Sciatic nerve (tissue), 2 donors: ENCODE measurements around the gene TDP2. TPM values are rescaled to one million over a fixed set of nuclear protein-coding genes. Genes with fewer than 3 reads are reported as not detected.
"Not testable (repeated sequence)": the region's sequence is repeated elsewhere in the genome, so short reads cannot be mapped to it uniquely, and the experiment has no call there.

ENCODE experiments used
- ATAC-seq: fragments of 200-7000 bp; cut with Tn5 transposase; one replicate; pipeline ENCODE4 v1.9.1; 2020; ENCODE audit warnings: mild to moderate bottlenecking, moderate library complexity
- DNase-seq: peaks from one replicate; pipeline ENCODE4 v3.0.0-alpha.2; 2020; ENCODE audit warnings: low spot score
- intact Hi-C: fragments of 100-400 bp; cut with DNase I; formaldehyde crosslinking; loops from one replicate; pipeline ENCODE4 v1.14.2; 2022
- total RNA-seq: library from RNA; stranded (reverse); fragmentation: NEBNext Ultra II Directional; extraction: Animal tissue kit (Norgen Biotek cat#: 25700); gene quantifications from one replicate; pipeline ENCODE4 v1.2.1, GENCODE V29; 2021
- donor health status: DM: no; HTN: no; CAD: no.
- donor health status: DM: no; HTN: no; CAD: no.

TDP2 gene
- total RNA-seq, 1 donor from 2014 or later: 34.9 TPM

GRCh38 chr6:24686408-24686807 is 19.7 kb upstream of the TDP2 start:
- DNase-seq (no peak), ATAC-seq (no peak)
- intact Hi-C loops: no loop called here

GRCh38 chr6:24683297-24684296 is 16.9 kb upstream of the TDP2 start:
- intact Hi-C loops: no loop called here
- ATAC-seq: no peak
- no peak for DNase-seq

DNA sequence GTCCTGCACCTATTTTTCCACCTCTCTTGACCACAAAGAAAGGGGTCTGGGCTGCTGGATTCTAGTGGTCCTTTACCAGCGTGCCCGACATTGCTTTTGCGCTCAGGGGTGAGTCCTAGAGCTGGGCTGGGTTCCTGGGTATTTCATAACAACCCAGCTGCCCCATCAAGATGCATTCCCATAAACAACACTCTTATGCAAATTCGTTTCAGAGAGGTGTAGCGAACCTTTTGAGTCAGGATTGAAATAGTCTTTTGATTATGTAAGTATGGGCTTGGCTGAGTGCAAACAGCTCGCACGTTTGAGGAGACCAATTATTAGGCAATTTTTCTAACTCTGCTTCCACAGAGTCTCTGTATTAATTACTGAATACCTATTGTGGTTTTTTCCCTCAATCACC is 13.9 kb upstream of the TDP2 start:
- DNase-seq (no peak), ATAC-seq (no peak)
- intact Hi-C loops: no loop called here

DNA sequence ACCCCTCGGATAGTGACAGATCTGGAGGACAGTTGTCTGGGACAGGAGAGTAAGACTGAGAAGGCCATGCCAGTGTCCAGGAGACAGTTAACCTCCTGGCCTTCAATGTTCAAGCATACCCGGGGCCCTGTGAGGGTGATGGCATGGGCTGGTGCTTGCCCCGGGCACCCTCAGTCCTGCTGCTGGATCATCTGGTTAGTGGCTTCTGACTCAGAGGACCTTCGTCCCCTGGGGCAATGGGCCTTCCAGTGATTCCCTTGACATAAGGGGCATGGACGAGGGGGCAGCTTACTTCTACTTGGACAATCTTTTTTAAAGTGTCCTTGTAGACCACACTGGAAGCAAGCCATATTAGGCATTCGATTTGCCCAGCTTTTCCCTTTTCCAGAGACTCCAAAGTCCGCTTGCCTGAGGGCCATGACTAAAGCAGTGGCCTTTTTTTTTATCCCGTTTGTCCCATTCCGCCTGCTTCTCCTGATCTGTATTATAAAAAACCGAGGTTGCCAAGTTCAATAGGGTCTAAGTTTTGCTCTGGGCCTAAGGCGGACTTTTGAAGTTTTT is 12.2 kb upstream of the TDP2 start:
- DNase-seq, ATAC-seq, intact Hi-C loops: not testable (repeated sequence)

GRCh38 chr6:24673625-24674024 is 6.9 kb upstream of the TDP2 start:
- ATAC-seq (no peak), DNase-seq (no peak)
- intact Hi-C loops: no loop called here

DNA sequence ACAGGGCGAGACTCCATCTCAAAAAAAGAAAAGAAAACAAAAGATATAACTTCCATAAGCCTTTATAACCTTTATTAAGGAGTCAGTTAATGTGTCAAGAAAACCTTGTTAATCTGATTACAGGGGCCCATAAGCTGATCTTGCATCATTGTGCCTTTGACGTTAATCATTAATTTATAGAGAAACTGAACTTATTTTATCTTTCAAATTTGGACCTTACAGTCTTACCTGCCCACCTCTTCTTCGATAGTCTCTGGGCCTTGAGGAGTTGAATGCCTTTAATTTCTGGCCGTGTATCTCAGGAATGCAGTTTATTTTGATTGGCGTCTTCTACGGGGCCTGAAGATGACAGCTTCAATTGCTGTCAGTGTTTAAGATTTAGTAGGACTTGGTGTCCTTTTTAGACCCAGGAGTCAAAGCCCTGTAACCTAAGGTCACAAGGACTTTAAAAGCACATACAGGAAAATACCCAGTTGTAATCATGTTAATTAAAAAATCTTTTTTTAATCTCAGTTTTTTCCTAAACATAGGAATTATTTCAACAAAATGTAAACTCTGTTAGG is 6.0 kb upstream of the TDP2 start:
- intact Hi-C loops: no loop called here
- DNase-seq: no peak
- no peak for ATAC-seq

GRCh38 chr6:24671077-24671476 is 4.4 kb upstream of the TDP2 start:
- DNase-seq, intact Hi-C loops, ATAC-seq: not testable (repeated sequence)

DNA sequence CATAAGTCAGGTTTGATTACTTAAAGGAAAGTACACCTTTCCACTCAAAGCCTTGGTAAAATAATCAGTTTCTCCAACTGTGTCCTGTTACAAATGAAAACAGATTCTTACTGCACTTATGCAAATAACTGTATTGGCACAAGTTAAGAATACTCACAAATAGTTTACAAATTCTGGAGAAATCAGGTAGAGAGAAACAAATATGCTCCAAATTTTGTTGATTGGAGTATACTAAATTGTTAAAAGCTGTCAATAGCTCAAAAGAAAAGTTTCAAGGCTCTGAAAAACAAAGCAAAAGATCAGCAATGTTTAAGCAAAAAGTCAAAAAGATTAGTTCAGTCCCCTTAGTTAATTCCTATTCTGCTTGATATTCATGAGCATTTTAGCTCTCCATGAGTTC is 3.8 kb upstream of the TDP2 start:
- DNase-seq, intact Hi-C loops, ATAC-seq: not testable (repeated sequence)

DNA sequence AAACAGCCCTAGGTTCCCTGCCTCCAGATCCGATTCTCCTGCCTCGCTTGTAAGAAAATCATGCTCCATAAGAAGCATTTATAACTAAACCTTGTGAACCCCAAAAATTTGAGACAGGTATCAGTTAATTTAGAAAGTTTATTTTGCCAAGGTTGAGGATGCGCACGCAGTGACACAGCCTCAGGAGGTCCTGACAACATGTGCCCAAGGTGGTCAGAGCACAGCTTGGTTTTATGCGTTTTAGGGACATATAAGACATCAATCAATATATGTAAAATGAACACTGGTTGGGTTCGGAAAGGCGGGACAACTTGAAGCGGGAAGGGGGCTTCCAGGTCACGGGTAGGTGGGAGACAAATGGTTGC is 2.3 kb upstream of the TDP2 start:
- DNase-seq (no peak), ATAC-seq (no peak)
- intact Hi-C loops: no loop called here

- intact Hi-C loops, DNase-seq, ATAC-seq: not testable (repeated sequence)
These were observed 1.6 kb upstream of the TDP2 start for GRCh38 chr6:24668066-24668996.

DNA sequence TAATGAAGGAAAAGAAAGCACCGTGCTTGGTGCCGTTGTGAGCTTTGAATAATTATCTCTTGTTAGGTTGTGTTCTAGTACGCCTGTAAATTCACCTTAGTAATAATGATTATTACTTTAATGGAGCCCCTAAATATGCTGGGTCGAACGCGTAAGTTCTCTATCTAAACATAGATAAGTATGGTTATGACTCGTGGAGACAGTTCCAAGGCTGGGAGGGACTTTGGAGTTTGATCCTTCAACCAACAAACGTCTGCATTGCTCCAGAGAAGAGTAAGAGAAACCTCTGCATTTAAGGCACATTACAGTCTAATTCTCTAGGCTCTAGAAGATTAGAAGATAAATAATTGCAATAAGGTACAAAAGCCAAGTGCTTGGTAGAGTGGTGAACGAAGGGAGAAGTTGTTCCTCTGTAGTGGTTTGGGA is 692 bp upstream of the TDP2 start:
- intact Hi-C loops: no loop called here
- ATAC-seq (no peak), DNase-seq (no peak)

GRCh38 chr6:24666097-24666640 is 530 bp downstream of the TDP2 start:
- peak; percentile 65 for DNase-seq
- ATAC-seq: peak; percentile 48
- intact Hi-C loops: no loop called here

DNA sequence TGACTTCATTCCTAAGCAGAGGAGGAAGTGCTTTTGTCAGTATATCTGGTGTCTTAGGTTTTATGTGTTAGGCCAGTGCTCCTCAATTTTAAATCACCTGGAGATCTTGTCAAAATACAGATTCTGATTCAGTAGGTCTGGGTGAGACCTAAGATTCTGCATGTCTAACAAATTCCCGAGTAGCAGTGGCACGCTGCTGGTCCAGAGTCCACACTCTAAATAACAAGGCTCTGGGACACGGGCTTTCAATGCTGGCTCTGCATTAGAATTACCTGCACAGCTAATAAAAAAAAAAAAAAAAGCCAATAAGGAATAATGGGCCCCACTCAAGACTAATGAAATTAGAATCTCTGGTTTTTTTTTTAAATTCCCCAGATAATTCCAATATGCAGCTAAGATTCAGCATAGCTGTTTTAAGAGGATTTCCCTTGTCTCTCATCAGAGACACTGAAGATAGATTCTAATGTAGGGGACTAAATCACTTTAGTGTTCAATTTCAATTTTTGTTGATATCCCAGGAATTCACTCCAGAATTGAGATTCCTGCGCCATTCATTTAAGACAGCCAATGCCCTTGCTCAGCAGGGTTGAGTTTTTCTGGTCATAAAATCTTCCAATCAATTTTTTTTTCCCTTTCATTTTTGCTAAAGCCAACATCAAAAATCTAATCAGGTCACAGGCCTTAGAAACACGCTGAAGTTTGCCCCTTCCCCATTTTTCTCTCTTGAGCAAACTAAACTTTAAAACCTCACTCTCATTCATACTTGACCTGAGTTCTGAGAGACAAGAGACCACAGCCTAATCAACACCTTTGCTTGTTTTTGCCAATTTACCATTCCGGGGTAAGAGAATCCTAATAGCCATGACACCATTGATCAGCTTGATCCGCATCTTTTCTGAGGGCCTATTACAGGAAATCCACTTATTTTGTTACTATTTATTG is 2.4 kb downstream of the TDP2 start:
- DNase-seq: no peak
- intact Hi-C loops: no loop called here
- no peak for ATAC-seq

DNA sequence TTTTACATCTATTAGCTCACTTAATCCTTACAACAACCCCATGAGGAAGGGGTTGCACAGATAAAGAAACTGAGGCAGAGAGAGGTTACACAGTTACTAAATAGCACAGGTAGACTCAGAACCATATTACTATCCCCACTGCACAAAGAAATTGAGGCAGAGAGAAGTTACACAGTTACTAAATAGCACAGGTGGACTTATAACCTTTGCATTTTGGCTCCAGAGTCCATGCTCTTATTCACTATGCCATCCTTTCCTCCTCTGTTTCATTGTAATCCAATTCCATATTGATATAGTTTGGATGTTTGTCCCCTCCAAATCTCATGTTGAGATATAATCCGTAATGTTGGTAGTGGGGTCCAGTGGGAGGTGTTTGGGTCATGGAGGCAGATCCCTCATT is 3.5 kb downstream of the TDP2 start:
- ATAC-seq: no peak
- intact Hi-C loops: no loop called here
- DNase-seq: no peak

DNA sequence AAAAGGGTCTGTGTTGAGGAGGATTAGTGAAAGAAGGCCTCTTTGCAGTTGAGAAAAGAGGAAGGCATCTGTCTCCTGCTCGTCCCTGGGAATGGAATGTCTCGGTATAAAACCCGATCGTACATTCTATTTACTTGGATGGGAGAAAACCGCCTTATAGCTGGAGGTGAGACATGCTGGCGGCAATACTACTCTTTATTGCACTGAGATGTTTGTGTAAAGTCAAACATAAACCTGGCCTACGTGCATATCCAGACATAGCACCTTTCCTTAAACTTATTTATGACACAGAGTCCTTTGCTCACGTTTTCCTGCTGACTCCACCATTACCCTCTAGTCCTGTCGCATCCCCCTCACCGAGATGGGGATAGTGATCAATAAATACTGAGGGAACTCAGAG is 4.5 kb downstream of the TDP2 start:
- DNase-seq (no peak), ATAC-seq (no peak)
- intact Hi-C loops: no loop called here

DNA sequence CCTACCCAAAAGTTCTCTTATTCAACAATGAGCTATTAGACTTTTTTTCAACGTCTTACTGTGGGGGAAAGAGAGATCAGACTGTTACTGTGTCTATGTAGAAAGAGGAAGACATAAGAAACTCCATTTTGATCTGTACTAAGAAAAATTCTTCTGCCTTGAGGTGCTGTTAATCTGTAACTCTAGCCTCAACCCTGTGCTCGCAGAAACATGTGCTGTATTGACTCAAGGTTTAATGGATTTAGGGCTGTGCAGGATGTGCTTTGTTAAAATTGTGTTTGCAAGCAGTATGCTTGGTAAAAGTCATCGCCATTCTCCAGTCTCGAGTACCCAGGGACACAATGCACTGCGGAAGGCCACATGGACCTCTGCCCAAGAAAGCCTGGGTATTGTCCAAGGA is 4.9 kb downstream of the TDP2 start:
- ATAC-seq, intact Hi-C loops, DNase-seq: not testable (repeated sequence)

DNA sequence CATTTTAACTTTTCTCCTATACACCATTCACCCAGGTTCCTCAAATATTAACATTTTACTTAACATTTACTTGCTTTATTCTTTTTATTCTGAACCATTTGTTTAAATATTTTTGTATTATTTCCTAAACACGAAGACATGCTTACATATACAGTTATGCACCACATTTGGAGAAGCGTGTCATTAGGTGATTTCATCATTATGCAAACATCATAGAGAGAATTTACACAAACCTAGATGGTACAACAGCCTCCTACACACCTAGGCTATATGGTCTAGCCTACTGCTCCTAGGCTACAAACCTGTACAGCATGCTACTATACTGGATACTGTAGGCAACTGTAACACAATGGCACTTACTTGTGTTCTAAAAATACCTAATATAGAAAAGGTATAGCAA is 6.6 kb downstream of the TDP2 start:
- intact Hi-C loops: no loop called here
- DNase-seq (no peak), ATAC-seq (no peak)

DNA sequence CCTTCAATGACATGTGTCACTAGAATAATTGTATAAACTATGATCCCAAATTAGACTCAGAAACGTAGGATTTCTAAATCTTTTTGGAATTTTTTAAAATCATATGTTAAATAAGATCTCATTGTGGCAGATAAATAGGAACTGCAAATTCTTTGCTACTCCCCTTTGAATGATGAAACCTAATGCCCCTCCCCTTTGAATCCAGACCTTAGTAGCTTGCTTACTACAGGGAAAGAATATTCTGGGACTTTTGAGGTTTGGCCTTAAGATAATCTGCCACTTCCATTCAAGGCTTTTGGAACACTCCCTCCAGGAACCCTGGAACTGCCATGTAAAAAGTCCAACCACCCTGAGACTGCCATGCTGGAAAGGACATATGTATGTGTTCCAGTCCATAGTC is 7.1 kb downstream of the TDP2 start:
- DNase-seq (no peak), ATAC-seq (no peak)
- intact Hi-C loops: no loop called here
